SK-N-MC (cell line): ENCODE measurements around the gene PRRX2.
"Not testable (repeated sequence)": the region's sequence is repeated elsewhere in the genome, so short reads cannot be mapped to it uniquely, and the experiment has no call there.

Experiments
- DNase-seq: peaks from one replicate; pipeline ENCODE4 v3.0.0-alpha.2; 2011; ENCODE audit warnings: low read depth, low spot score
- H3K27ac ChIP-seq: fragments of 200-600 bp; sonication (generic); 2 replicates; pipeline ENCODE4 v1.5.1; 2016; ENCODE audit warnings: mixed run types
- H3K36me3 ChIP-seq: fragments of 200-600 bp; sonication (generic); 2 replicates; pipeline ENCODE4 v1.6.1; 2017; ENCODE audit warnings: antibody characterized with exemption, low read length, mixed read lengths; ENCODE audit not compliant: insufficient read depth
- H3K4me3 ChIP-seq: fragments of 200-600 bp; sonication (generic); 2 replicates; pipeline ENCODE4 v1.5.1; 2016
- H3K9ac ChIP-seq: fragments of 200-600 bp; sonication (generic); 2 replicates; pipeline ENCODE4 v1.8.0; 2017; ENCODE audit warnings: mixed run types, mixed read lengths; ENCODE audit not compliant: insufficient read length
- H3K9me3 ChIP-seq: fragments of 200-600 bp; sonication (generic); 2 replicates; pipeline ENCODE4 v1.6.1; 2017; ENCODE audit warnings: low read depth, mild to moderate bottlenecking, antibody characterized with exemption, low read length, moderate library complexity, mixed read lengths
- EZH2 ChIP-seq: fragments of 200-600 bp; sonication (generic); IDR thresholded peaks from one replicate; pipeline ENCODE4 v1.6.1; 2017; ENCODE audit warnings: antibody characterized with exemption
- FOXP2 ChIP-seq: optimal IDR thresholded peaks from 2 replicates; pipeline ENCODE3; 2011; ENCODE audit warnings: mild to moderate bottlenecking, moderate library complexity; ENCODE audit not compliant: insufficient read depth; ENCODE audit errors: extremely low read length, control extremely low read depth
- POLR2AphosphoS5 ChIP-seq: IDR thresholded peaks from 2 replicates; pipeline ENCODE4 v1.6.1; 2012; ENCODE audit warnings: mild to moderate bottlenecking, low read depth, low read length, borderline replicate concordance

PRRX2 gene

DNA sequence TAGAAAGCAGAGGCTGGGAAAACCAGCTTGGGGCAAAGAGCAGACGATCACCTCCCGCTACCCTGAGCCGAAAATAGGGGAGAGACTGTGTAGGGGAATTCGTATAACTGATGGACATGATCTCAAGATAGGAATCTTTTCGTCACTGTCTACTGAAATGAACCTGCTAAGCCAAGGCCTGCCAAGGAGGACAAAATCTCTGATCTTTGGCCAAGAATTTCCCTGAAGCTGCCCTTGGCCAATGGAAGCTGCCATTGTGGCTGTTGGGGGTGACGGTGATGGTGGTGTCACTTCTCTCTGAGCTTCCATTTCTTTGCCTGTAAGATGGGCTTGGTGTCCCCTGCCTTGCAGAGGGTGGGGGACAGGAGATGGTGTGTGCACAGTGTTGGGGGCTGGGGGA lies 90.7 kb downstream of the PRRX2 start:
- H3K9me3 ChIP-seq: no peaks in the 10 kb centered on the region
- TF ChIP-seq POLR2AphosphoS5 (no peak), FOXP2 (no peak), EZH2 (no peak)
- H3K4me3 ChIP-seq: no peak overlapping the region
- H3K9ac ChIP-seq: no peak overlapping the region
- H3K27ac ChIP-seq: no peak overlapping the region
- H3K36me3 ChIP-seq: no peaks in the 10 kb centered on the region
- DNase-seq: no peak

DNA sequence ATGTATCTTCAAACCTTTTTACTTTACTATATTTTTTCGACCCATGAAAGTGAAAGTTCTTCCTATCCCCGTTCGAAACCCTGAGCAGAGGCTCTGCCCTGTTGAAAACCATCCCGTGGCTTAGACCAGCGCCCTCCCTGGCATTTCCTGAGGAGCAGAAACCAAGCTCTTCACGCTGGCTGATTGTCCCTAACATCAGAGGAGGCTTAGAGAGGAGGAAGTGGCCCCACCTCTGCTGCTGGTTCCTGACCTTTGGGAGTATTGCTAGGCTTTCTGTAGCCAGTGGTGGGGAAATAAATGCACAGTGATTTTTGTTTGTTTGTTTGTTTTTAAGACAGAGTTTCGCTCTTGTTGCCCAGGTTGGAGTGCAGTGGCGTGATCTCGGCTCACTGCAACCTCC lies 91.6 kb downstream of the PRRX2 start:
- H3K9me3 ChIP-seq: no peaks in the 10 kb centered on the region
- DNase-seq: no peak
- no peak overlapping the region for H3K27ac ChIP-seq
- no peaks in the 10 kb centered on the region for H3K36me3 ChIP-seq
- no peak overlapping the region for H3K4me3 ChIP-seq
- TF ChIP-seq POLR2AphosphoS5 (no peak), EZH2 (no peak), FOXP2 (no peak)
- no peak overlapping the region for H3K9ac ChIP-seq

DNA sequence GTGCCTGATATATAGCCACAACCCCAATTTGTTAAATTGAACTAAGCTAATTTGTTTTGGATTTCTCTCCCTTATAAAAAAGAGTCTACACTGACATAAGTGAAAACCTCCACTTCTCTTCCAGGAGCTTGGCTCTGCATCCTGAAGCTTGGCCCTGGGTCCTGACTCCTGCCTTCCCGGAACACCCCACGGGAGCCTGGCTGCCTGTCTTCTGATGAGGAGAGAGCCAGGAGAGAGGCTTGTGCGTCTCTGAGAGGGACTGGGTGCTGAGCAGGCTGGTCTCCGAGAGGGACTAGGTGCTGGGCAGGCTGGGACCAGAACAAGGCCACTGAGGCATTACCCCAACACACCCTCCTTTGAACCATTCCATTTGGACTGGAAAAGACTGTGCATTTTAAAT lies 93.9 kb downstream of the PRRX2 start:
- Histone ChIP-seq H3K36me3 (no peaks in the 10 kb centered on the region), H3K4me3 (no peak overlapping the region), H3K9ac (no peak overlapping the region), H3K27ac (no peak overlapping the region), H3K9me3 (no peaks in the 10 kb centered on the region)
- DNase-seq: no peak
- no peak for TF ChIP-seq POLR2AphosphoS5
- no peak for TF ChIP-seq EZH2
- TF ChIP-seq FOXP2: no peak

DNA sequence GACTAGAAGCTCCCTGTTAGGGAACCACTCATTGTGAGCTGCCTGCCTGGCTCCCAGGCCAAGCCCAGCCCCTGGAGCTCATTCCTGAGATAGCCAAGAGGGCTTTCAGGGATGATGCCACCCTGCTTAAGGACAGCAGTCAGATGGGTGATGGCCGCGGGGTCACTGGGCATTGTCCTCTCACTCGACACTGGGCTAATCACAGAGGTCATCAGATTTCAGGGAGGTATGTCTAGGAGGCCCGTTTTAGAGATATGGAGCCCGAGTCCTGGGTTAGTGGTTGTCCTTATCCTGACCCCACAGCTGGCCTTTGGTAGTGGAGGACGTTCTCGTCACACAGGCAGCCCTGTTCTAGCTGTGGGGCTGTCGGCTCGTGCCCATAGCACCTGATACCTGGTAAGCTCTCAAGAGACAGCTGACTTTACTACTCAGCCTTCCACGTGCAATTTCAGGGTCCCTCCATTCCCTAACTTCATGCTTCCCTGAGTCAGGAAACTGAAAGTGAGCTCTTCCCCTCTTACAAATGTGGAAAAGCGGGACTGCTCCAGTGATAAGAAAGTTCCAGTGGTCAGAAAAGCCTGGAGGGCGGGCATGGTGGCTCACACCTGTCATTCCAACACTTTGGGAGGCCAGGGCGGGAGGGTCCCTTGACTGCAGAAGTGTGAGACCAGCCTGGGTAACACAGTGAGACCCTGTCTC lies 94.5 kb downstream of the PRRX2 start:
- no peak overlapping the region for H3K27ac ChIP-seq
- TF ChIP-seq FOXP2: no peak
- no peak for TF ChIP-seq POLR2AphosphoS5
- TF ChIP-seq EZH2: no peak
- no peak overlapping the region for H3K9ac ChIP-seq
- no peak overlapping the region for H3K4me3 ChIP-seq
- no peak for DNase-seq
- no peaks in the 10 kb centered on the region for H3K9me3 ChIP-seq
- H3K36me3 ChIP-seq: no peaks in the 10 kb centered on the region

DNA sequence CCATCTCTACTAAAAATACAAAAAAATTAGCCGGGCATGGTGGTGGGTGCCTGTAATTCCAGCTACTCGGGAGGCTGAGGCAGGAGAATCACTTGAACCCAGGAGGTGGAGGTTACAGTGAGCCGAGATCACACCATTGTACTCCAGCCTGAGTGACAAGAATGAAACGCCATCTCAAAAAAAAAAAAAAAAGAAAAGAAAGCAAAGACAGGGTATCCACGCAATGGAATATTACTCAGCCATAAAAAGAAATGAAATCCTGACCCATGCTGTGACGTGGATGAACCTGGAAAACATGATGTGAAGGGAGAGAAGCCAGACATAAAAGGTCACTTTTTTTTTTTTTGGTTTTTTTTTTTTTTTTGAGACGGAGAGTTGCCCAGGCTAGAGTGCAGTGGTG lies 95.3 kb downstream of the PRRX2 start:
- H3K27ac ChIP-seq: not testable (repeated sequence)

DNA sequence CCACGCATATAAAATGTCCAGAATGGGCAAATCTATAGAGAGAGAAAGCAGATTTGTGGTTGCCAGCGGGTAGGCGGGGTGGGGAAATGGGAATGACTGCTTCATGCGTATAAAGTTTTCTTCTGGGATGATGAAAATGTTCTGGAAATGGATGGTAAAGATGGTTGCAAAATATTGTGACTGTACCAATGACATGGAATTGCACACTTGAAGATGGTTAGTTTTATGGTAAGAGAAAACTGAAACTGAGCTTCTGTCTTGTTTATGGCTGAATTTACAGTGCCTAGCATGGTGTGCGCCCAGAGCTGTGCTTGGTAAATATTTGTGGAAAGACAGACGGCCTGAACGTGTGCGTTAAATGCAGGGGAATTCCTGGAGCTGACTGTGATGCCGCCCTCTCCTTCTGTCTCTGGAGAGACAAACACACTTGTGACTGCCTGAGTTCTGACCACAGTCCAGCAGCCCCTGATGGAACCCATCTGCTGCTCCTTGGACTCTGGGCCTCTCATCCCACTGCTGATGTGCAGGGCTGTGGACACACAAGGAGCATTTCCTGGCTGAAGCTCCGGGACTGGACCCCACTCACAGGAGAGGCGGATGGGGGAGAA lies 96.0 kb downstream of the PRRX2 start:
- Histone ChIP-seq H3K4me3 (no peak overlapping the region), H3K36me3 (no peaks in the 10 kb centered on the region), H3K9ac (no peak overlapping the region), H3K9me3 (no peaks in the 10 kb centered on the region), H3K27ac (no peak overlapping the region; the same call in 1 of the 2 replicates)
- no peak for DNase-seq
- no peak for TF ChIP-seq FOXP2
- TF ChIP-seq EZH2: no peak
- TF ChIP-seq POLR2AphosphoS5: no peak

More for the DNA sequence above, 95.3 kb downstream of the PRRX2 start:
- H3K36me3 ChIP-seq, DNase-seq, H3K9me3 ChIP-seq, H3K4me3 ChIP-seq, H3K9ac ChIP-seq: not testable (repeated sequence)

DNA sequence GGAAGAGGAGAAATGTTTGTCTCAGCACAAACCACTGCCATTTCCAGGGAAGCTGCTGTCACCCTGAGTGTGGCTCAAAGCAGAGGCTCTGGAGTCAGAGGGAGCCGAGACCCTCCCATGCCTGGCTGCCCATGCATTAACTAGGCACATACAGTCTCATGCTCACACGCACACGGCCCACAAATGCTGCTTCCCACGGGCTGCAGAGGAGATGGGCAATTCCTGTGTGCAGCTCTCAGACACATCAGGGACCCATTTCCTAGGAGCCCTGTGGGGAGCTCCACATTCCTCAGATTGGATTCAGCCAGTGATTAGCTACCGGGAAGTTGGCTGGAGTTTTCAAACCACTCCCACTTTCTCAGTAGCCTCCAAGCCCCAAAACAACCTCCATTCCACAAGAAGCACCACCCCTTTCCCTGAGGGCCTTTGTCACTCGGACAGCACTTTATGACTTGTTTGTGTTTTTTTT lies 96.5 kb downstream of the PRRX2 start:
- Histone ChIP-seq H3K4me3 (no peak overlapping the region), H3K9me3 (no peaks in the 10 kb centered on the region), H3K36me3 (no peaks in the 10 kb centered on the region), H3K9ac (no peak overlapping the region), H3K27ac (no peak overlapping the region; the same call in 1 of the 2 replicates)
- DNase-seq: no peak
- no peak for TF ChIP-seq POLR2AphosphoS5
- TF ChIP-seq EZH2: no peak
- no peak for TF ChIP-seq FOXP2

DNA sequence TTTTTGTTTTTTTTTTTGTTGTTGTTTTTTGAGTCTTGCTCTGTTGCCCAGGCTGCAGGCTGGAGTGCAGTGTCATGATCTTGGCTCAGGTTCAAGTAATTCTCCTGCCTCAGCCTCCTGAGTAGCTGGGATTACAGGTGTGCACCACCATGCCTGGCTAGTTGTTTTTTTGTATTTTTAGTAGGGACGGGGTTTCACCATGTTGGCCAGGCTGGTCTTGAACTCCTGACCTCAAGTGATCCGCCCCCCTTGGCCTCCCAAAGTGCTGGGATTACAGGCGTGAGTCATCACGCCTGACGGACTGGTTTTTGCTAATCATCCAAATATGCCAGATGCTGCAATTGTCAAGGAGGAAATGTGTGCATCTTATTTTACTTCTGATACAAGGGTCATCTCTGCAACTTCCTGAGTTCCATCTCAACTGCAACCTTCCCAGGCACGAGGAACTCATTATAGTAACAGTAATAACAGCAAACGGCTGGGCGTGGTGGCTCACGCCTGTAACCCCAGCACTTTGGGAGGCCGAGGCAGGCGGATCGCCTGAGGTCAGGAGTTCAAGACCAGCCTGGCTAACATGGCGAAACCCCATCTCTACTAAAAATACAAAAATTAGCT lies 97.0 kb downstream of the PRRX2 start:
- not testable (repeated sequence) for H3K4me3 ChIP-seq, H3K36me3 ChIP-seq, DNase-seq, H3K27ac ChIP-seq, H3K9me3 ChIP-seq, H3K9ac ChIP-seq
